Testis (tissue), 2 donors: ENCODE data around the gene DST.

ENCODE experiments used
- POLR2A ChIP-seq: fragments of 450-650 bp; IDR thresholded peaks from one replicate; pipeline ENCODE4 v1.6.1; 2017; ENCODE audit warnings: antibody characterized with exemption, mild to moderate bottlenecking, moderate library complexity
- TF ChIP-seq, protein P1 (sequence below), 3 experiments: fragments of 450-650 bp in 2 of 3; fragments of 200-600 bp in 1 of 3; sonication (generic) in 1 of 3; IDR thresholded peaks; one replicate each; pipeline ENCODE4 v1.5.1; 2016 to 2019; ENCODE audit warnings: antibody characterized with exemption in 3 of 3, mild to moderate bottlenecking in 2 of 3, moderate library complexity in 1 of 3

DNA sequence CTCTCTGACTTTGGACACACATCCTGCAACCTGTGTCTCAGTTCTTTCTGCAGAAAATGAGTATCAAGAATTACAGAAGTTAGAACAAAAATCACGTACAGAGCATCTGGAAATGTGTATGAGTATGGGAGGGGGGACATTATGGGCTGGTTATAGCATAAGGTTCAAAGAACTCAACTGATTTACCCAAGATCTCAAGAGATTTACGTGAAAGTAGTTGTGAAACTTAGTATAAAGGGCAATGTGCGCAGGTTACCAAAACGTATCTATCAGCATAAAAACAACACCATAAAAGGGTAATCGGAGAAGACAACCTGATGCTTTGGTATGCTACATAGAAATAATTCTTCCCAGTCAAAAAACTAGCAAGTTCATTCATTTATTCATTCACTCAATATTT lies 15.6 kb upstream of the DST start:
- TF ChIP-seq, protein P1, sequence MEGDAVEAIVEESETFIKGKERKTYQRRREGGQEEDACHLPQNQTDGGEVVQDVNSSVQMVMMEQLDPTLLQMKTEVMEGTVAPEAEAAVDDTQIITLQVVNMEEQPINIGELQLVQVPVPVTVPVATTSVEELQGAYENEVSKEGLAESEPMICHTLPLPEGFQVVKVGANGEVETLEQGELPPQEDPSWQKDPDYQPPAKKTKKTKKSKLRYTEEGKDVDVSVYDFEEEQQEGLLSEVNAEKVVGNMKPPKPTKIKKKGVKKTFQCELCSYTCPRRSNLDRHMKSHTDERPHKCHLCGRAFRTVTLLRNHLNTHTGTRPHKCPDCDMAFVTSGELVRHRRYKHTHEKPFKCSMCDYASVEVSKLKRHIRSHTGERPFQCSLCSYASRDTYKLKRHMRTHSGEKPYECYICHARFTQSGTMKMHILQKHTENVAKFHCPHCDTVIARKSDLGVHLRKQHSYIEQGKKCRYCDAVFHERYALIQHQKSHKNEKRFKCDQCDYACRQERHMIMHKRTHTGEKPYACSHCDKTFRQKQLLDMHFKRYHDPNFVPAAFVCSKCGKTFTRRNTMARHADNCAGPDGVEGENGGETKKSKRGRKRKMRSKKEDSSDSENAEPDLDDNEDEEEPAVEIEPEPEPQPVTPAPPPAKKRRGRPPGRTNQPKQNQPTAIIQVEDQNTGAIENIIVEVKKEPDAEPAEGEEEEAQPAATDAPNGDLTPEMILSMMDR (IDR thresholded peaks at IDR 0.05), result no peak
- no peak for TF ChIP-seq POLR2A
